ENCODE measurements around the gene GPNMB.

DNA sequence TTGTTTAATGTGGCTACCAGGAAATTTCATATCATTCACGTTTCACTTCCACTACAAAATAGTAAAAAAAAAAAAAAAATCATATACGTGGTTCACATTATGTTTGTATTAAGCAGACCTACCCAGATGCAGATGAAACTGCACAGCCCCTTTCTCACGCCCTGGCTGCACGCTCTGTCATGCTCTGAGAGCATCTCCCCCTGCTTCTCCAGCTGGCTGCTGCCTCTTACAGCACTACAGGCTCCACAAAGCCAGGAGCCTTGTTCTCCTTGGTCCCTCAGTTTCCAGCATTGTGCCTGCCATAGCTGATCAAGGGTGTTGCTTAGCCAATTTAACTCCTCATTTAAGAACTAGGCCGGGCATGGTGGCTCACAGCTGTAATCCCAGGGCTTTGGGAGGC lies 6.9 kb upstream of the GPNMB start:
- no peak for TF ChIP-seq POLR2A (IDR thresholded peaks at IDR 0.05)
- TF ChIP-seq, protein P1, sequence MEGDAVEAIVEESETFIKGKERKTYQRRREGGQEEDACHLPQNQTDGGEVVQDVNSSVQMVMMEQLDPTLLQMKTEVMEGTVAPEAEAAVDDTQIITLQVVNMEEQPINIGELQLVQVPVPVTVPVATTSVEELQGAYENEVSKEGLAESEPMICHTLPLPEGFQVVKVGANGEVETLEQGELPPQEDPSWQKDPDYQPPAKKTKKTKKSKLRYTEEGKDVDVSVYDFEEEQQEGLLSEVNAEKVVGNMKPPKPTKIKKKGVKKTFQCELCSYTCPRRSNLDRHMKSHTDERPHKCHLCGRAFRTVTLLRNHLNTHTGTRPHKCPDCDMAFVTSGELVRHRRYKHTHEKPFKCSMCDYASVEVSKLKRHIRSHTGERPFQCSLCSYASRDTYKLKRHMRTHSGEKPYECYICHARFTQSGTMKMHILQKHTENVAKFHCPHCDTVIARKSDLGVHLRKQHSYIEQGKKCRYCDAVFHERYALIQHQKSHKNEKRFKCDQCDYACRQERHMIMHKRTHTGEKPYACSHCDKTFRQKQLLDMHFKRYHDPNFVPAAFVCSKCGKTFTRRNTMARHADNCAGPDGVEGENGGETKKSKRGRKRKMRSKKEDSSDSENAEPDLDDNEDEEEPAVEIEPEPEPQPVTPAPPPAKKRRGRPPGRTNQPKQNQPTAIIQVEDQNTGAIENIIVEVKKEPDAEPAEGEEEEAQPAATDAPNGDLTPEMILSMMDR (IDR thresholded peaks at IDR 0.05) = no peak

Measured in prostate gland (tissue), 2 donors.